Measurements from ENCODE around the gene KCNQ2.

The KCNQ2 gene

GRCh38 chr20:63513207-63513606 is 40.8 kb upstream of the KCNQ2 start:
- H3K36me3 ChIP-seq (ENCODE audit: insufficient read depth, low read length): no peaks in the 10 kb centered on the region
- H3K27me3 ChIP-seq (ENCODE audit: insufficient read depth, low read length): peaks cover 6% of the 10 kb centered on the region; the same call in 1 of the 2 replicates
- H3K79me2 ChIP-seq (ENCODE audit: control insufficient read depth, insufficient read depth, low read length, unreplicated experiment): no peaks in the 10 kb centered on the region

DNA sequence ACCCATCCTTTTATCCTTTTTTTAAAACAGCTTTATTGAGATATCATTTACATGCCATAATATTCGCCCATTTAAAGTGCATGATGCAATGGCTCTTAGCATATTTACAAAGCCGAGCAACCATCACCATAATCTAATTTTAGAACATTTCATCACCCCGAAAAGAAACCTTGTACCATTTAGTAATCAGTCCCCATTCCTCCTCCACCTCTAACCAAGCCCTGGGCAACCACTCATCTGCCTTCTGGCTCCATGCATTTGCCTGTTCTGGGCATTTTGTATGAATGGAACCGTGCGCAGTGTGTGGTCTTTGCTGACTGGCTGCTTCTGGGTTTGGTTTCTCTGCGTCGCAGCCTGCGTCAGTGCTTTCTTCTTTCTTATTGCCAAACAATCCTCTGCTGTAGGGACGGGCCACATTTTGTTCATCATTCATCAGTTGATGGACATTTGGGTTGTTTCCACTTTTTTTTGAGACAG is 36.7 kb upstream of the KCNQ2 start:
- no peak overlapping the region for H2AFZ ChIP-seq (ENCODE audit: low read length, unreplicated experiment)
- peaks cover 20% of the 10 kb centered on the region; the same call in 1 of the 2 replicates for H3K27me3 ChIP-seq (ENCODE audit: insufficient read depth, low read length)
- H3K4me3 ChIP-seq (ENCODE audit: low read depth, low read length): no peak overlapping the region
- no peaks in the 10 kb centered on the region for H3K79me2 ChIP-seq (ENCODE audit: control insufficient read depth, insufficient read depth, low read length, unreplicated experiment)
- H3K27ac ChIP-seq (ENCODE audit: low read depth, low read length): no peak overlapping the region
- no peaks in the 10 kb centered on the region for H3K36me3 ChIP-seq (ENCODE audit: insufficient read depth, low read length)
- no peaks in the 10 kb centered on the region for H3K4me1 ChIP-seq (ENCODE audit: control insufficient read depth, insufficient read depth, low read length, unreplicated experiment)

More at GRCh38 chr20:63513207-63513606, 40.8 kb upstream of the KCNQ2 start:
- no peak overlapping the region for H2AFZ ChIP-seq (ENCODE audit: low read length, unreplicated experiment)
- H3K27ac ChIP-seq (ENCODE audit: low read depth, low read length): no peak overlapping the region
- H3K4me3 ChIP-seq (ENCODE audit: low read depth, low read length): no peak overlapping the region
- H3K4me1 ChIP-seq (ENCODE audit: control insufficient read depth, insufficient read depth, low read length, unreplicated experiment): no peaks in the 10 kb centered on the region

- H2AFZ ChIP-seq (ENCODE audit: low read length, unreplicated experiment): no peak overlapping the region
- peaks cover 19% of the 10 kb centered on the region; the same call in 1 of the 2 replicates for H3K27me3 ChIP-seq (ENCODE audit: insufficient read depth, low read length)
Measured at GRCh38 chr20:63508072-63508768, 35.8 kb upstream of the KCNQ2 start.

GRCh38 chr20:63507083-63507743 is 34.8 kb upstream of the KCNQ2 start:
- Histone ChIP-seq H3K79me2 (ENCODE audit: control insufficient read depth, insufficient read depth, low read length, unreplicated experiment) (no peaks in the 10 kb centered on the region), H3K36me3 (ENCODE audit: insufficient read depth, low read length) (no peaks in the 10 kb centered on the region), H3K27me3 (ENCODE audit: insufficient read depth, low read length) (peaks cover 17% of the 10 kb centered on the region; the same call in 1 of the 2 replicates), H3K4me3 (ENCODE audit: low read depth, low read length) (no peak overlapping the region), H3K27ac (ENCODE audit: low read depth, low read length) (no peak overlapping the region), H3K4me1 (ENCODE audit: control insufficient read depth, insufficient read depth, low read length, unreplicated experiment) (no peaks in the 10 kb centered on the region), H2AFZ (ENCODE audit: low read length, unreplicated experiment) (no peak overlapping the region)

More at GRCh38 chr20:63508072-63508768, 35.8 kb upstream of the KCNQ2 start:
- Histone ChIP-seq H3K27ac (ENCODE audit: low read depth, low read length) (no peak overlapping the region), H3K36me3 (ENCODE audit: insufficient read depth, low read length) (no peaks in the 10 kb centered on the region), H3K4me1 (ENCODE audit: control insufficient read depth, insufficient read depth, low read length, unreplicated experiment) (no peaks in the 10 kb centered on the region), H3K4me3 (ENCODE audit: low read depth, low read length) (no peak overlapping the region), H3K79me2 (ENCODE audit: control insufficient read depth, insufficient read depth, low read length, unreplicated experiment) (no peaks in the 10 kb centered on the region)

DNA sequence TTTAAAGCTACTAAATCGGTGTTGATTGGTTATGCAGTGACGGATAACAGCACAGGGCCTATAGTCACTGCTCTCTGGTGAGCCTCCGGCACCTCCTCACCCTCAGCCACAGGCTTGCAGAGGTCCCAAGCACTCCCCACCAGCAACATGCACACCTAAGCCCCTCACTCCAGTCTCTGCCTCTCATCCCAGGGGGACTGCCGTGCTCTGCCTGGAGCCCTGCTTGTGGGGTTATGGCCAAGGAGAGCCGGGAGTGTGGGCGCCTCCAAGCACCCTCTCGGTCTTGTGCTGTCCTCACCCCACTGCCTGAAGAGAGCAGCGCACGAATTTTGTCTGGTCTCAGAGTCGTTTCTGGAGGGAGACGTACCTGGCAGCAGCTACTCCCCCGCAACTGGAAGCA is 33.3 kb upstream of the KCNQ2 start:
- H3K4me1 ChIP-seq (ENCODE audit: control insufficient read depth, insufficient read depth, low read length, unreplicated experiment): no peaks in the 10 kb centered on the region
- H3K27ac ChIP-seq (ENCODE audit: low read depth, low read length): no peak overlapping the region
- peaks cover 17% of the 10 kb centered on the region; the same call in 1 of the 2 replicates for H3K27me3 ChIP-seq (ENCODE audit: insufficient read depth, low read length)
- no peak overlapping the region for H2AFZ ChIP-seq (ENCODE audit: low read length, unreplicated experiment)
- no peaks in the 10 kb centered on the region for H3K79me2 ChIP-seq (ENCODE audit: control insufficient read depth, insufficient read depth, low read length, unreplicated experiment)
- no peak overlapping the region for H3K4me3 ChIP-seq (ENCODE audit: low read depth, low read length)
- H3K36me3 ChIP-seq (ENCODE audit: insufficient read depth, low read length): no peaks in the 10 kb centered on the region

- Histone ChIP-seq H3K27ac (ENCODE audit: low read depth, low read length) (no peak overlapping the region), H2AFZ (ENCODE audit: low read length, unreplicated experiment) (no peak overlapping the region), H3K4me1 (ENCODE audit: control insufficient read depth, insufficient read depth, low read length, unreplicated experiment) (no peaks in the 10 kb centered on the region), H3K79me2 (ENCODE audit: control insufficient read depth, insufficient read depth, low read length, unreplicated experiment) (no peaks in the 10 kb centered on the region), H3K4me3 (ENCODE audit: low read depth, low read length) (no peak overlapping the region), H3K27me3 (ENCODE audit: insufficient read depth, low read length) (peaks cover 18% of the 10 kb centered on the region; the same call in 1 of the 2 replicates), H3K36me3 (ENCODE audit: insufficient read depth, low read length) (no peaks in the 10 kb centered on the region)
Measured at GRCh38 chr20:63505281-63505680, 32.8 kb upstream of the KCNQ2 start.

GRCh38 chr20:63504642-63505041 is 32.2 kb upstream of the KCNQ2 start:
- Histone ChIP-seq H3K4me3 (ENCODE audit: low read depth, low read length) (no peak overlapping the region), H3K27ac (ENCODE audit: low read depth, low read length) (no peak overlapping the region), H2AFZ (ENCODE audit: low read length, unreplicated experiment) (no peak overlapping the region), H3K79me2 (ENCODE audit: control insufficient read depth, insufficient read depth, low read length, unreplicated experiment) (no peaks in the 10 kb centered on the region), H3K36me3 (ENCODE audit: insufficient read depth, low read length) (no peaks in the 10 kb centered on the region), H3K27me3 (ENCODE audit: insufficient read depth, low read length) (peaks cover 23% of the 10 kb centered on the region; the same call in 1 of the 2 replicates), H3K4me1 (ENCODE audit: control insufficient read depth, insufficient read depth, low read length, unreplicated experiment) (no peaks in the 10 kb centered on the region)

GRCh38 chr20:63503524-63503923 is 31.1 kb upstream of the KCNQ2 start:
- no peaks in the 10 kb centered on the region for H3K4me1 ChIP-seq (ENCODE audit: control insufficient read depth, insufficient read depth, low read length, unreplicated experiment)
- no peak overlapping the region for H3K4me3 ChIP-seq (ENCODE audit: low read depth, low read length)
- no peak overlapping the region for H3K27ac ChIP-seq (ENCODE audit: low read depth, low read length)
- H3K27me3 ChIP-seq (ENCODE audit: insufficient read depth, low read length): peaks cover 28% of the 10 kb centered on the region; the same call in 1 of the 2 replicates
- H3K79me2 ChIP-seq (ENCODE audit: control insufficient read depth, insufficient read depth, low read length, unreplicated experiment): no peaks in the 10 kb centered on the region
- H3K36me3 ChIP-seq (ENCODE audit: insufficient read depth, low read length): no peaks in the 10 kb centered on the region
- H2AFZ ChIP-seq (ENCODE audit: low read length, unreplicated experiment): no peak overlapping the region

- peaks cover 7% of the 10 kb centered on the region for H3K4me1 ChIP-seq (ENCODE audit: control insufficient read depth, insufficient read depth, low read length, unreplicated experiment)
- no peaks in the 10 kb centered on the region for H3K36me3 ChIP-seq (ENCODE audit: insufficient read depth, low read length)
- no peak overlapping the region for H3K4me3 ChIP-seq (ENCODE audit: low read depth, low read length)
- peaks cover 34% of the 10 kb centered on the region for H3K27me3 ChIP-seq (ENCODE audit: insufficient read depth, low read length)
- no peak overlapping the region for H2AFZ ChIP-seq (ENCODE audit: low read length, unreplicated experiment)
- no peak overlapping the region for H3K27ac ChIP-seq (ENCODE audit: low read depth, low read length)
- H3K79me2 ChIP-seq (ENCODE audit: control insufficient read depth, insufficient read depth, low read length, unreplicated experiment): no peaks in the 10 kb centered on the region
Measured at GRCh38 chr20:63502671-63503172, 30.3 kb upstream of the KCNQ2 start.

GRCh38 chr20:63501818-63502670 is 29.6 kb upstream of the KCNQ2 start:
- H3K4me3 ChIP-seq (ENCODE audit: low read depth, low read length): no peak overlapping the region
- H2AFZ ChIP-seq (ENCODE audit: low read length, unreplicated experiment): no peak overlapping the region
- H3K27me3 ChIP-seq (ENCODE audit: insufficient read depth, low read length): peaks cover 34% of the 10 kb centered on the region

More at GRCh38 chr20:63501818-63502670, 29.6 kb upstream of the KCNQ2 start:
- no peaks in the 10 kb centered on the region for H3K36me3 ChIP-seq (ENCODE audit: insufficient read depth, low read length)
- H3K4me1 ChIP-seq (ENCODE audit: control insufficient read depth, insufficient read depth, low read length, unreplicated experiment): peaks cover 8% of the 10 kb centered on the region
- H3K27ac ChIP-seq (ENCODE audit: low read depth, low read length): no peak overlapping the region
- H3K79me2 ChIP-seq (ENCODE audit: control insufficient read depth, insufficient read depth, low read length, unreplicated experiment): no peaks in the 10 kb centered on the region
